HG03097 (cell line): ENCODE measurements around the gene CTNNBL1.
"Not testable (repeated sequence)": the region's sequence is repeated elsewhere in the genome, so short reads cannot be mapped to it uniquely, and the experiment has no call there.

Source experiments
- ATAC-seq: cut with Tn5 transposase; IDR thresholded peaks from one replicate; pipeline ENCODE4 v1.9.1; 2021; ENCODE audit not compliant: unreplicated experiment, low FRiP score

Gene CTNNBL1

GRCh38 chr20:37845878-37846277 lies 152.0 kb downstream of the CTNNBL1 start:
- no peak for ATAC-seq

GRCh38 chr20:37846573-37846972 lies 152.7 kb downstream of the CTNNBL1 start:
- no peak for ATAC-seq

- no peak for ATAC-seq
Measured at GRCh38 chr20:37848706-37849105, 154.9 kb downstream of the CTNNBL1 start.

- no peak for ATAC-seq
Measured at GRCh38 chr20:37849156-37849555, 155.3 kb downstream of the CTNNBL1 start.

- ATAC-seq, result no peak
Measured at GRCh38 chr20:37849566-37849965, 155.7 kb downstream of the CTNNBL1 start.

GRCh38 chr20:37850036-37850592 lies 156.3 kb downstream of the CTNNBL1 start:
- no peak for ATAC-seq

- ATAC-seq, result no peak
Measured at GRCh38 chr20:37850724-37851355, 157.0 kb downstream of the CTNNBL1 start.

- no peak for ATAC-seq
Measured at GRCh38 chr20:37852666-37853065, 158.8 kb downstream of the CTNNBL1 start.

GRCh38 chr20:37853823-37854375 lies 160.1 kb downstream of the CTNNBL1 start:
- ATAC-seq, result no peak

GRCh38 chr20:37856034-37856433 lies 162.2 kb downstream of the CTNNBL1 start:
- ATAC-seq, result not testable (repeated sequence)

GRCh38 chr20:37856932-37857660 lies 163.3 kb downstream of the CTNNBL1 start:
- no peak for ATAC-seq

GRCh38 chr20:37859406-37860171 lies 165.8 kb downstream of the CTNNBL1 start:
- ATAC-seq, result no peak

- ATAC-seq, result no peak
Measured at GRCh38 chr20:37863289-37863688, 169.5 kb downstream of the CTNNBL1 start.

- ATAC-seq, result no peak
Measured at GRCh38 chr20:37864298-37864697, 170.5 kb downstream of the CTNNBL1 start.

- no peak for ATAC-seq
Measured at GRCh38 chr20:37866051-37866450, 172.2 kb downstream of the CTNNBL1 start.

GRCh38 chr20:37867289-37868195 lies 173.7 kb downstream of the CTNNBL1 start:
- ATAC-seq, result no peak

GRCh38 chr20:37868851-37869333 lies 175.1 kb downstream of the CTNNBL1 start:
- ATAC-seq, result no peak

- no peak for ATAC-seq
Measured at GRCh38 chr20:37869334-37869861, 175.6 kb downstream of the CTNNBL1 start.

GRCh38 chr20:37870294-37870693 lies 176.5 kb downstream of the CTNNBL1 start:
- no peak for ATAC-seq
